HUDEP-2 (cell line): ENCODE data around the gene ACBD3.
"Not testable (repeated sequence)": the region's sequence is repeated elsewhere in the genome, so short reads cannot be mapped to it uniquely, and the experiment has no call there.

Source experiments
- DNase-seq, 76 experiments: peaks; one replicate each; lab custom pipeline; 2025; ENCODE audit not compliant: unreplicated experiment in 76 of 76; lab: John Stamatoyannopoulos, UW

ACBD3 gene

DNA sequence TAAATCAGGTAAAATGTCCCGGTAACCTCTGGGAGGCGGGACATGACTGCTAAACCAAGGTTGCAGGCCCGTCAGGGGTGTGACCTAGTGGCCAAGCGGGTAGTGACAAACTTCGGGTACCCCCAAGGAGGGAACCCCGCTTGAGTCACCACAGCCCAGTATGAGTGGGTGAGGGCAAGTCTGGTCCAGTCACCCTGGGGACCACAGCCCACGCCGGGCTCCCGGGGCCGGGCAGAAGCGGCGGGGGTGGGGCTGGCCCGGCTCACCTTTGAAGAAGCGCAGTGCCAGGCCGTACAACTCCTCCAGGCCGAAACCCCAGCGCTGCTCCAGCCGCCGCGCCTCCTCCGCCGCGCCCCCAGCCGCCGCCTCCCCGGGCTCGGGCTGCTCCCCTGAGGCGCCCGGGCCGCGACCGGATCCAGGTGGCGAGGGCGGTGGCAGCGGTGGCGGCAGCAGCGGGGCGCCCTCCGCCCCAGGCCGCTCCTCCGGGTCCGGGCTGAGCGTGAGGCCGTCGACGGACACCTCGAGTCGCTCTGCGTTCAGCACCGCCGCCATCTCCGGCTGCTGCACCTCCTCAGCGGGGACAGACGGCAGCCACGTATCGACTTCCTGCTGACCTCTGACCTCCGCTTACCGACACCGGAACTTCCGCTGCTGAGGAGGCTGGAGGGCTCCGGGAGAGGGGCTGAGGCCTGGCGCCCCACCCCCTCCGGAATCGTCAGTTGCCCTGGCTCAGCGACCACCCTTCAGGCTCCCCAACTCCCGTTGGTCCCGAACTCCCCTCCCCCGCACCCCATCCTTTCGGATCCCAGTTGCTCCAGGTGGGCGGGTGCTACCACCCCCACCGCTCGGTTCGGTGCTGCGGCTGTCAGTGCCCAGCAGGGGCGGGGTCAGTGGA is at the start of gene ACBD3:
Gene ACBD3, minus strand, starts transcription at position 618 of the 895 bp plus-strand sequence. Its CDS starts 66 bp downstream, at position 552.
- DNase-seq: peak in 73 of 76 experiments; percentile 10 to 79 (median 64)

DNA sequence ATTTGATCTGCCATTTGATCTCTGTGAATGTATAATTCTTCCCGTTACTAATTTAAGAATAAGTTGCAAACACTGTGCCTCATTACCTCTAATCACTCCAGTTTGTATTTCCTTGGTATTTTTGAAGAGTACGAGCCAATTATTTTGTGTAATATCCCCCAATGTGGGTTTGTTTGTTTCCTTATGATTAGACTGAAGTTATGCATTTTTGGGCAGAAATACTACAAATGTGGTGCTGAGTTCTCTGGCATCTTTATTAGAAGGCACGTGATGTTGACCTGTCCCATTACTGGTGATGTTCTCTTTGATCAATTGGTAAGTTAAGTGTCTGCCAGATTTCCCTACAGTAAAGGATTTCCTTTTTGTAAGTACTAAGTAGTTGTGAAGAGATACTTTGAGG is 47.3 kb upstream of the ACBD3 start:
- DNase-seq: no peak

DNA sequence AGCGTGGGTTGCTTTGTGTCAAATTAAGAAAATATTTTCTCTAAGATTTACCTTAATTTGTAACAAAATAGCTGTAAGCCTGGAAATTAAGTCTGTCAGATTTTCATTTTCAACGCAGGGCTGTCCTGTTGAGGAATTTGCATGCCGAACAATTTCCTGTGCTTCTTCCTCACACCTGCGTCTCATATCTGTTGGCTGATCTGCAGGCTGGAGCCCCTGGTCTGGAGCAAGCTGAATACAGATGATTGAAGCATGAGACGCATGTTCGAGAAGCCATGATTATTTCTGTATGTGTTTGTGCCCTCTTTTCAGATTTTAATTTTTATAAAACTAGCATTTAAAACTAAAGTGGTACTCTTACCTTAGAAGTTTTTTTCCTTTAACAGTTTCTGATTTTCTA is 46.8 kb upstream of the ACBD3 start:
- no peak for DNase-seq

DNA sequence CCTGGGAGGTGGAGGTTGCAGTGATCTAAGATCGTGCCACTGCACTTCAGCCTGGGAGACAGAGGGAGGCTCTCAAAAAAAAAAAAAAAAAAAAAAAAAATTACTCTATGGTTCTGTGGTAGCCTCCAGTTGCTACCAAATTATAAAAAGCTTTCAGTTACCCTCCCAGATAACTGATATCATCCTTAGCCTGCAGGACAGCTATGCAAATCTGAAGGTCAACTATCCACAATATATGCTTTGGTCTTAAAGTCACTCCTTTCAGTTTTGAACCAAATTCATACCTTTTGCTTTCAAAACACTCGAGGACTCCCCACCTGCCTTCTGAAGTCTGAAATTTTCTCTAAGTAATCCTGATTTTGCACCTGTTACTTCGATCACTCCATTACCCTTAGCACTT is 40.1 kb upstream of the ACBD3 start:
- no peak for DNase-seq

DNA sequence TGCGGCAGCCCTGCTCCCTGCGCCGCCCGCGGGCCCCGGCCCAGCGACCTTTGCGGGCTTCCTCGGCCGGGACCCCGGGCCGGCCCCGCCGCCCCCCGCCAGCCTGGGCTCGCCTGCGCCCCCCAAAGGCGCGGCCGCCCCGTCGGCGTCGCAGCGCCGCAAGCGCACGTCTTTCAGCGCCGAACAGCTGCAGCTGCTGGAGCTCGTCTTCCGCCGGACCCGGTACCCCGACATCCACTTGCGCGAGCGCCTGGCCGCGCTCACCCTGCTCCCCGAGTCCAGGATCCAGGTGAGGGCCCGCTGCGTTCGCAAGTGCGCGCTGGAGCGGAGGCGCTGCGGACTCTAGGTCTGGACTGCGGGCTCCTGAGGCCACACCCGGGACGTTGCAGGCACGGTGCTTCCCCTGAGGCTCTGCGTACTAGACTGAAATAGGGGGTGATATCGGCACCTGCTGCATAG is 37.3 kb upstream of the ACBD3 start:
- DNase-seq: peak in 2 of 76 experiments; percentile 5 to 6

DNA sequence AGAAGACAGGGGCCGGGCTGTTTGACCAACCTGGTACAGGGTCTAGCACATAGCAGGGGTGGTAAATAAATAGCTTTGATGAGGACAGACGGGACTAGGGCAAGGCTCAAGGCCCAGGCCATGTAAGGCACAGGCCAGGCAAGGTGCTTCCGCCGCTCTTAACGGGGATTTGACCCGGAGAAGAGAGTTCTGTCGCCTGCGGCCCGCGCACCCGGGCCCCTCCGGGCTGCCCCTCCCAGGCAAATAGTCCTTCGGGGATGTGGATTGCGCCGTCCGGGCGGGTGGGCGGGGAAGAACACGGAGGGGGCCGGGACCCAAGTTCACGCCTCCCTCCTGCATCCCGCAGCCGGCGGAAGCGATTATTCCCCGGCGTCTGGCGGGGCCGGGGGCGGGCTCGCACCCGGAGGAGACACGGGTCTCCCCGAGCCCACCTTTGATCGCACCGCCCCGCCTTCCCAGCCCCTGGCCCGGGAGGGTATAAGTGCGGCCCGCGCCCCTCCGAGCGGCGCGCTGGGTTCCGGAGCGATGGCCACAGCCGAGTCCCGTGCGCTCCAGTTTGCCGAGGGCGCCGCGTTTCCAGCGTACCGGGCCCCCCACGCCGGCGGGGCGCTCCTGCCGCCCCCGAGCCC is 36.7 kb upstream of the ACBD3 start, which contains the start of gene MIXL1:
Gene MIXL1, plus strand, starts transcription at position 508 of the 629 bp plus-strand sequence. Its CDS starts 18 bp downstream, at position 526.
- DNase-seq: no peak

DNA sequence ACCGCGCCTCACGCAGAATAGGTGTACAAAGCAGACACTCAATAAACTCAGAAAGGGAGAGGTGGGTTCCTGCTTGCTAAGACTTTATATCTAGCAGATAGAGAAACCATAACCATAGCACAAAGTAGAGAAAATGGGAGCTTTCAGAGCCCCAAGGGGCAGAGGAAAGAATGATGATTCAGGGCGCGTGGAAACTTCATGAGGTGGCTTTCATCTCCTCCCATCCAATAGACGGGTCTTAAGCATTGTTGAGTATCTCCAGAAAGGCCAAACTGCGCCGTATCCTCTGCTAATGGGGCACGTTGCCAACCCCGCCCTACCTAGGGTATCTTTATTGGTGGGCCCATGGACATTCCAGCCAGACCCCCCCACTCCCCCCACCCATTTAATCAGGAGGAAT is 36.1 kb upstream of the ACBD3 start:
- no peak for DNase-seq

DNA sequence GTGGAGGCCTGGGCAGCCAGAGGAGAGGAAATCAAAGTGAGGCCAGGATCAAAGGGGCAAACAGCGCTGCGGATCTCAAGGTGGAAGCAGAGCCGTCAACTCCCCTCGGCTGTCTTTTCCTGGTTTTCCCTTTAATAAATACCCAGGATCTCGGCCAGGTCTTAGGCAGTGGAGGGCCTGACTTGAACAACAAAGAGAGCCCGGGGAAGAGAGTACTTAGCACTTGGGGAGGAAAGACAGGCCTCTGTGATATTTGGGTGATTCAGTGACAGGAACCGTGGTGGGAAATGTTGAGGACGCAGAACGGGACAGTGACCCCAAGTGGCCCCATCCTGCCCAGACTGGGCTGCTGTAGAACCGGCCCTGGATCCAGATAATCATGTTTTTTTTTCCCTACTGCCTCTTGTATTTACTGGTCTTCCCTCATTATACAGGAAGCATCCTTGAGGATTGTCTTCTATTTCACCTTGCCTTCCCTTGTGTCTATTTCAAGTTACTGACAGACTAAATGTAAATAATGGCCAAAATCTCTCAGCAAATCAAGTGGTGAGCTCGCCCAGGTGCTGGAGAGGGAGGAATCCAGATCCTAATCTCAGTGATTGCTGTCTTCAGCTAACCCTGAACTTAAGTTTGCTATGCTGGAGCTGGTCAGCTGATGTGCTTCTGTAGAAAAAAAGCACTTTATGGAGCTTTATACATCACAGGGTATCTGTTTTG is 34.1 kb upstream of the ACBD3 start:
- no peak for DNase-seq

DNA sequence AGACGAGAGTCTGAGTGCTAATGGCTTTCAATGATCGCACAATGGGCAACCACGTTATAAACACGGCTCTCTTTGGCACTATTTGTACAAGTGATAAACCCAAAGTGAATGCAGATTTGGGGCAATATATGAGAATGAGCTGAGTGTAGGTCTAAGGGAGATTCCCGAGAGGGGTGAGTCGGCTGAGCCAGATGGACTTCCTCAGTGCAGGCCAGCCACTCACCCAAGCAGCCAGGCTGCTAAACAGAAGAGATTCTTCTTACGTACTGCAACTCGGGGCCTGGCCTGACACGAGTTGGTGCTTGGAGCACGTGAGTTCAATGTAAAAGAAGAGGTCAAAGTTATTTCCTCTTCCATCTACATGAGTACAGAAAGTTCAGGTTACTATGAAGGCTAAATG is 30.7 kb upstream of the ACBD3 start:
- no peak for DNase-seq

DNA sequence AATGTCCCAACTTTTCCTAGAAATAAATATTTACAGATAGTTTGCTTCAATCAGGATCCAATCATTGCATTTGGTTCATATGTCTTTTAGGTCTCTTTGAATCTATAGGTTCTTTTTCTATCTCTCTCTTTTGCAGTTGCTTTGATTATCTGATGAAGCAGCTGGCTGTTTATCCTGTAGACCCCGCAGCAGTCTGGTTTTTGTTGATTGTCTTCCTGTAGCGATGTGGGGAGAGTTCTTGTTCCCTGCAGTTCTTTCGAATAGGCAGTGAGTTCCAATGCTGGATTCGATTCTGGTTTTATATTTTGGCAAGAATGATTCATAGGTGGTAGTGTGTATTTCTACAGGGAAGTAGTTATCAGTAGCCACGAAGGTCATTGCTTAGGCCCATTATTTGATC is 29.5 kb upstream of the ACBD3 start:
- DNase-seq: peak in 1 of 76 experiments; percentile 2

DNA sequence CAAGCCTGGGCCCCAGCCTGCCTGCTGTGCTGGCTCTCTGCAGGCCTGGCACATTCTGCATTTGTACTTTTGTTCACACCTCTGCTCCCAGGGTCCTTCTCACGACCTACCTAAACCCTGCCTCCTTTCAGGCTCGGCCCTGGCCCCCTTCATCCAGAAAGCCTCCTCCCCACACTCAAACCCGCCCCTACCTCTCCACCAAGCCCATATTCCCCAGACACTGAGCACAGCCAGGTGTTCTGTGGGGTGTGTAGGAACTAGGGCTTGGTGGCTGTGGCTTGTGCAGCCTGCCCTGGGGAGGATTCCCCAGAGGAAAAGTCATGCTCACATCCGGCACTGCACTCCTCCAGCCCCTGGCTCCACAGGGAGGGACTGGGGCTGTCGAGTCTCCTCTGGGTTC is 28.7 kb upstream of the ACBD3 start:
- no peak for DNase-seq

DNA sequence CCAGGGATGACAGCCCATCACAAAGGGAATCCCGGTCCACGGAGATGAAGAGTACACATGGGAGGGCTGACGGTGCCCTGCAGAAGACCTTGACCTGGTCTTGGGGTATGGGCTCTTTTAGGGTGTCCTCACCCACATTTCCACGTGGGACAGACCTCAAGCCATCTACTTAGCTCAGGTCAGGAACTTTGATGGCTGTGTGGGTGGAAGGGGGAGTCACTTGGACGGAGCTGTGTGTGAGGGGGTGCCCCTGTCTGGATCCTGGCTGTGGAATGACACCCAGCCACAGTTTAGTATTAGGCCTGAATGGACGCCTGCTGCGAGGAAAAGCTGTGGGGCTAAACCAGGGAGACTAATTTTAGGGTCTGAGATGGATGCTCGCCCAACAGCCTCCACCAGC is 26.0 kb upstream of the ACBD3 start:
- DNase-seq: no peak

DNA sequence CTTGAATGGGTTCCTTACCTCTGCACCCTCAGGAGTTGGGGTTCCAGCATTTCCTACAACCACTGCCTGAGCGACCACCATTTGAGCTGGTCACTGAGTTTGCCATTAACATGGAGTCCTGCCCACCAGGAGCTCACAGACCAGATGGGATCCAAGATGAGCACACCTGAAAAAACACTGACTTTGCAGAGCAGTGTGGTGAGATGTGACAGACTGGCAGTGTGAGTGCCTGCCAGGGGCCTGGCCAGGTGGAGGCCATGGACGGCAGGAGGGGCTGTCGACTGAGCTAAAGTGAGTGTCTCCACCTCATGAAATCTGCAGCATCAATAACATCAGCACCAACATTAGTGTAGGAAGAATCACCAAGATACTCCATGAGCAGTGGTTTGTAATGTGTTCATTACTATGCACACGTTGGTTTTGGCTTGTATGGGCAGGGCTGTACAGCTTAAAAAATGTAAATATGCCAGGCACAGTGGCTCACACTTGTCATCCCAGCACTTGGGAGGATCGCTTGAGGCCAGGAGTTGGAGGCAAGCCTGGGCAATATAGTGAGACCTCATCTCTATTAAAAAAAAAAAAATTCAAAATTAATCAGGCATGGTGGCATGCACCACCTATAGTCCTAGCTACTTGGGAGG is 24.8 kb upstream of the ACBD3 start:
- no peak for DNase-seq

DNA sequence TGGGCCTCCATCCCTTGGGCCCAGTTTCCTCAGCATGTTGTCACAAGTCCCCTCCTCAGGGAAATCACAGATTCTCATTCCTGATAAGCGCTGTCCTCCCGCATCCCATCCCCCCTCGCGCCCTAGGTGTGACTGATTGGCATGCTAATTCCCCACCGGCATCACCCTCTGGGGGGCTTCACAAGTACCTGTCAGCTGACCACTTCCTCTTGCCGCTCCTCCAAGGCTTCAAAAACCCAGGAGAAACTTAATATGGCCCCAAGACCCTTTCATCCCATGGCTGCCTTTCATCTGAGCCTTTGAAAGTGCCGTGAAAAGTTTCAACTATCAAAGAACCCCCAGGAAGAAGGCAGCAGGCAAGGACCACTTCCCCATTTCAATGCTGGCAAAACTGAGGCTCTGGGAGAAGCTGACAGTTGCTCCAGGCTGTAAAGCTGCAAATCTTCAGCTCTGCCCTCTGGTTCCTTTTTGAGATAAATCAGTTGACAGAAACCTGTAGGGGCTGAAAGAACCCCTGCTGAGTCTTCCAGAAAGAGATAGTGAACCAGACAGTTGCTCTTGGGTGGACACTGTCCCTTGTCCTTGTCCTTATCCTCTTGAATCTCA is 24.1 kb upstream of the ACBD3 start:
- no peak for DNase-seq

DNA sequence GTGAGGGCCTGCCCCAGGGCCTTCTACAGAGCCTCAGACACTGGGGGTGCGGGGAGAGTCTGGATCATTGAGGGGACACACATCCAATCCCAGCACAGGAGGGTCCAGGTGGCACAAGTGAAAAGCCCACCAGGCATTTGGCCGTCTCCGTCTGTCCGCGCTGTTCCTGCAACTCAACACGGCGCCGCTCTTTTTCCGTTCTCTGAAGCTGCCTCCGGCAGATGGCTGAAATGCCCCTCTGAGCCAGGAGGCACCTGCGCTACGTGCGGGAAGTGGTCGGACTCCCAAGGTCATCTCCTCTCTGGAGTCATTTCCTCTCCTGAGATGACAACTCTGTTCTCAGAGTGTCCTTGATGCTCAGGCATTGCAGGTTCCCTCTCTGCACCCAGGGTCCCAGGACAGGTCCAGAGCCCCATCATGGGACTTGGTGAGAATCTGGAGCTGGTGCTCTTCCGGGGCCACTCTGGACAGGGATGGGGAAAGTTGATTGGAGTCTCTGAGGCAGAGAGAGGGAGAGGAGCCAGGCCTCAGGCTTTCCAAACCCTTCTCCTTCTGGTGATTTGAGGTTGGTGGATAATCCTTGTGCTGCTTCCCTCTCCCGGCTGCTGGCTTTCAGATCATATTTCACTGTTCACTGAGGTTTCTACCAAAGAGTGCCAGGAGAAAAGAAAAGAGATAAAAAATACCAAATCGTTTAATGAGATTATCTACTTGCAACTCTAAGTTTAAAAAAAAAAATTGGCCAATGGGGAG is 22.9 kb upstream of the ACBD3 start:
- DNase-seq: no peak

DNA sequence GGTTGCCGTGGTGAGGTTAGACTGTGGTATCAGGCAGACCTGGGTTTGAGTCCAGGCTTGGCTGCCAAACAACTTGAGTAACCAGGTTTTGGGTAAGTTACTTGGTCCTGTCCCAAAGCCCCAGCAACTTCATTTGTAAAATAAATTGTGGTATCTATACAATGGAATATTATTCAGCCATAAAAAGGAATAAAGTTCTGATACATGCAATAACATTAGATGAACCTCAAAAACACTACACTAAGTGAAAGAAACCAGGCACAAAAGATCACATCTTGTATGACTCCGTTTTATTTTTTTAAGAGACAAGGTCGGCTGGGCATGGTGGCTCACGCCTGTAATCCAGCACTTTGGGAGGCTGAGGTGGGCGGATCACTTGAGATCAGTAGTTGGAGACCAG is 20.5 kb upstream of the ACBD3 start:
- no peak for DNase-seq

DNA sequence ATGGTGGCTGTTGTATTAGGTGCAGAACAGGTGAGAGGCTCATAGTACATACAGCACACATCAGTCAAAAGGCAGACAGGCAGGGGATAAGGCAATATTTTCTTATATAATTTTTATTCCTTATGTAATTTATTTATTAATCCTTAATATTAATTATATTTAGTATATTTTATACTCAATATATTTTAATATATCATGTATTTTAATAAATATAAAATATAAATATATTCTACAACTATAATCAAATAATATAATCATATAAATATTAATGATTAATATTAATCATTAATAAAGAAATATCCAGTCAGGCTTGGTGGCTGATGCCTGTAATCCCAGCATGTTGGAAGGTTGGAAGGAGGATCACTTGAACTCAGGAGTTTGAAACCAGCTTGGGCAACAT is 17.7 kb upstream of the ACBD3 start:
- DNase-seq: no peak

DNA sequence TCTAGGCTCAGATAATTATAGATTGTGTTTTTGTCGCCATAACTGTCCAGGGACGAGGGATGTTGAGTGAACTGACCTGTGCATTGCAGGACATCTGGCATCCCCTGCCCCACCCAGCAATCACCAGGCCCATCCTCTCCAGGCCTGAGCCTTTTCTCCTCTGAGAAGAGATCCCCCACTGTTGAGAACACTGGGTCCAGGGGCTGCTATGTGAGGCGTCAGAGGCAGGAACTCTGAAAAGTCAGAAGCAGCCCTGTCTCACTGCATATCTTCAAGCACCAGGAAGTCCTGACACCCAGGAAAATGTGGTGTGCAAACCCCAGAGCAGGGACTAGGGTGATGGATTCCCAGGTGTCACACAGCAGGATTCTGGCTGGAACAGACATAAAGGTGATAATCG is 17.1 kb upstream of the ACBD3 start:
- no peak for DNase-seq

DNA sequence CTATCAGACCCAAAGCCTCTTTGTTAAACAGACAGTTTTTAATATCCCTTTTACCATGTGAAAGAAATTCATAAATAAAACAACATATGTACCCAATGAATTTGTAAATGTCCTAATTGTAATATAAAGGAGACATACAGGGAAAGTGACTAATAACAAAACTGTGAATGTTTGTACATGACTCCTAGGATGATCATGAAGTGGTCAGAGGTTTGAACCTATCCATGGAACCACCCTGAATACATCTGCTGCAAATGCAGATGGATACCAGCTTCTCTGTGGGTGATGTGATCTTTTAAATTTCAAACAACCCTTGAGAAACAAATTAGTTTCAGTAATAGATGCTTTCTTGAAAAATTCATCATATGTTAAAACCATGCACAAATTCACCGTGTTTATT is 16.7 kb upstream of the ACBD3 start:
- DNase-seq: no peak

DNA sequence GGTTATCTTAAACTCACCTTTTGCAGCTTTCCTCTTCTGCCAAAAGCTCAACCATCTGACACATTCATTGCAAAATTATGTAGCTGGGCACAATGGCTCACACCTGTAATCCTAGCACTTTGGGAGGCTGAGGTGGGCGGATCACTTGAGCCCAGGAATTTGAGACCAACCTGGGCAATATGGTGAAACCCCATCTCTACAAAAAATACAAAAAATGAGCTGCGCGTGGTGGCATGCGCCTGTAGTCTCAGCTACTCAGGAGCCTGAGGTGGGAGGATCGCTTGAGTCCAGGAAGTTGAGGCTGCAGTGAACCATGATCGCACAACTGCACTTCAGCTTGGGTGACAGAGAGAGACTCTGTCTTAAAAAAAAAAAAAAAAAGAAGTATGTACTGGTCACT is 16.1 kb upstream of the ACBD3 start:
- not testable (repeated sequence) for DNase-seq
